Measurements from ENCODE around the gene MNT. TPM values are rescaled to one million over a fixed set of nuclear protein-coding genes. Genes with fewer than 3 reads are reported as not detected.
A peak's percentile ranks its signal among the peaks of the same experiment; 100 is the strongest.

MNT gene
- total and polyA plus RNA-seq, 10 donors = 2.8 to 38.5 (median 27.9) TPM

GRCh38 chr17:2410951-2411350, 10.1 kb upstream of the MNT start:
- Histone ChIP-seq H3K36me3 (peaks cover 0 to 26% (median 9%) of the 10 kb centered on the region in 6 donors), H3K27ac (no peak overlapping the region), H3K4me1 (peaks cover 0 to 25% (median 4%) of the 10 kb centered on the region in 6 donors), H3K4me3 (no peak overlapping the region), H3K9me3 (no peaks in the 10 kb centered on the region), H3K27me3 (replicated peaks in 1 of 7) (no peaks in the 10 kb centered on the region)
- 91 to 95% (median 94%) methylated on average over 7 of the region's 7 CpGs for WGBS, 5 donors
- TF ChIP-seq POLR2A (IDR thresholded peaks at IDR 0.05) (no peak), CTCF (IDR thresholded peaks at IDR 0.05 in 8 of 11, conservative IDR thresholded peaks at IDR 0.05 in 3 of 11) (no peak), POLR2AphosphoS5 (IDR thresholded peaks at IDR 0.05) (no peak)
- intact Hi-C loops (cut with DNase I; ENCODE audit: low total_unique reads) = loop anchor here (10.0 kb wide), 1 partner anchor 46 kb away; no protein-coding TSS in a partner anchor
- no peak for DNase-seq

- Histone ChIP-seq H3K27ac (peak overlapping the region in 7 of 8 donors; percentile 60 to 100 (median 72)), H3K9me3 (no peaks in the 10 kb centered on the region), H3K4me3 (no peak overlapping the region), H3K27me3 (replicated peaks in 1 of 7) (no peaks in the 10 kb centered on the region), H3K36me3 (peaks cover 0 to 5% (median 0%) of the 10 kb centered on the region in 6 donors), H3K4me1 (peaks cover 0 to 52% (median 23%) of the 10 kb centered on the region in 6 donors)
- TF ChIP-seq POLR2AphosphoS5 (IDR thresholded peaks at IDR 0.05) (peak; percentile 9 to 46 (median 45)), CTCF (IDR thresholded peaks at IDR 0.05 in 8 of 11, conservative IDR thresholded peaks at IDR 0.05 in 3 of 11) (no peak)
- intact Hi-C loops (cut with DNase I; ENCODE audit: low total_unique reads) = no loop called here
- 65 to 81% (median 76%) methylated on average over 13 to 15 of the region's 15 CpGs for WGBS, 5 donors
- no peak for DNase-seq
Measured at GRCh38 chr17:2406903-2407790, 6.3 kb upstream of the MNT start.

GRCh38 chr17:2406271-2406902, 5.5 kb upstream of the MNT start:
- H3K27me3 ChIP-seq (replicated peaks in 1 of 7) = no peaks in the 10 kb centered on the region
- 79 to 92% (median 87%) methylated on average over 8 of the region's 8 CpGs for WGBS, 5 donors
- intact Hi-C loops (cut with DNase I; ENCODE audit: low total_unique reads) = no loop called here
- H3K36me3 ChIP-seq = peaks cover 0 to 5% (median 0%) of the 10 kb centered on the region in 6 donors
- no peak for DNase-seq
- H3K9me3 ChIP-seq = no peaks in the 10 kb centered on the region
- peaks cover 0 to 55% (median 23%) of the 10 kb centered on the region in 6 donors for H3K4me1 ChIP-seq
- H3K4me3 ChIP-seq = no peak overlapping the region
- peak overlapping the region in 7 of 8 donors; percentile 60 to 100 (median 72) for H3K27ac ChIP-seq
- TF ChIP-seq CTCF (IDR thresholded peaks at IDR 0.05 in 8 of 11, conservative IDR thresholded peaks at IDR 0.05 in 3 of 11) (no peak), POLR2A (IDR thresholded peaks at IDR 0.05) (no peak)

All from spleen (tissue), 11 donors.